ENCODE results near the gene PHF20. TPM values are rescaled to one million over a fixed set of nuclear protein-coding genes. Genes with fewer than 3 reads are reported as not detected.
A peak's percentile ranks its signal among the peaks of the same experiment; 100 is the strongest.

Gene PHF20
- polyA plus RNA-seq, 3 donors, result 54.7 to 78.2 (median 73.6) TPM

DNA sequence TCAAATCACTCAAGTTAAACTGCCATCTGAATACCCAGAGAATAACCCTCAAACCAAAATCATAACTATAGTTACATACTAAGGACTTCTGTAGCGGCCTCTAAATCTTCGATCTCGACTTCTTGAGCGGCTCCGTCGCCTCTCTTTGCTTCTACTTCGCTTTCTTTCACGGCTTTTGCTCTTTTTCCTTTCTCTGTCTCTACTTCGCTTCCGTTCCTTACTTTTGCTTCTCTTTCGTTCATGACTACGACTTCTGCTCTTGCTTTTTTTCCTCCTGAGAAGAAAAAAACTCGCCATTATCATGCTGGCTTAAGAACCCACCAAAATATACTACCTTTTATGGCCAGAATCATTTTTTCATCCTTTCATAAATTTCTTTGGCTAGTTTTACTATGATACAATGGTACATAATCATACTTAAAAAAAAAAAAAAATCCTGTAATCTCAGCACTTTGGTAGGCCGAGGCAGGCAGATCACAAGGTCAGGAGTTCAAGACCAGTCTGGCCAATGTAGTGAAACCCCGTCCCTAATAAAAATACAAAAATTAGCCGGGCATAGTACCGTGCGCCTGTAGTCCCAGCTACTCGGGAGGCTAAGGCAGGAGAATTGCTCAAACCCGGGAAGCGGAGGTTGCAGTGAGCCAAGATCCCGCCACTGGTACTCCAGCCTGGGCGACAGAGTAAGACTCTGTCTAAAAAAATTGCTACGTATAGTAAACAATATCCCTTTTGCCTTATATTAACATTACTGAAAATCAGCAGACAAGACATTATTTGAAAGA lies 39.8 kb upstream of the PHF20 start:
- H3K9me3 Mint-ChIP-seq, result no peaks in the 10 kb centered on the region
- no peak for DNase-seq
- Histone ChIP-seq H3K4me2 (replicated peaks; ENCODE audit: extremely low read depth, low read length, poor library complexity, severe bottlenecking) (no peak overlapping the region), H3K36me3 (replicated peaks in 1 of 2; ENCODE audit: control insufficient read depth in 1 of 2, insufficient read depth in 2 of 2, low read length in 2 of 2) (peaks cover 94 to 98% of the 10 kb centered on the region in 2 donors), H3K4me3 (replicated peaks in 1 of 3; ENCODE audit: low read depth in 2 of 3, low read length in 3 of 3) (no peak overlapping the region), H4K20me1 (ENCODE audit: insufficient read depth, low read length) (peaks cover 100% of the 10 kb centered on the region), H3K9ac (ENCODE audit: insufficient read depth, low read length, poor library complexity, severe bottlenecking) (no peak overlapping the region), H3K27me3 (ENCODE audit: control insufficient read depth in 2 of 2, insufficient read depth in 2 of 2, low read length in 2 of 2) (no peaks in the 10 kb centered on the region), H2AFZ (ENCODE audit: insufficient read depth, low read depth, low read length, poor library complexity, severe bottlenecking) (no peak overlapping the region), H3K27ac (ENCODE audit: low read depth in 1 of 2, low read length in 2 of 2) (no peak overlapping the region), H3K79me2 (ENCODE audit: insufficient read depth, low read length) (peaks cover 96% of the 10 kb centered on the region), H3K4me1 (ENCODE audit: control insufficient read depth in 1 of 2, insufficient read depth in 2 of 2, low read length in 2 of 2) (peaks cover 0 to 13% of the 10 kb centered on the region in 2 donors), H3K9me3 (replicated peaks in 1 of 2; ENCODE audit: control insufficient read depth in 1 of 2, insufficient read depth in 1 of 2, low read length in 2 of 2) (no peaks in the 10 kb centered on the region)
- intact Hi-C loops (cut with micrococcal nuclease), result loop anchor here in 1 of 2 donors (5.0 kb wide), 2 partner anchors 35 to 40 kb away; partner anchors contain the start of genes NFS1, PHF20 and ROMO1
- WGBS (ENCODE audit: insufficient coverage), result 91% methylated on average over 20 of the region's 24 CpGs
- H3K4me3 Mint-ChIP-seq, result no peak overlapping the region
- TF ChIP-seq, protein P1, sequence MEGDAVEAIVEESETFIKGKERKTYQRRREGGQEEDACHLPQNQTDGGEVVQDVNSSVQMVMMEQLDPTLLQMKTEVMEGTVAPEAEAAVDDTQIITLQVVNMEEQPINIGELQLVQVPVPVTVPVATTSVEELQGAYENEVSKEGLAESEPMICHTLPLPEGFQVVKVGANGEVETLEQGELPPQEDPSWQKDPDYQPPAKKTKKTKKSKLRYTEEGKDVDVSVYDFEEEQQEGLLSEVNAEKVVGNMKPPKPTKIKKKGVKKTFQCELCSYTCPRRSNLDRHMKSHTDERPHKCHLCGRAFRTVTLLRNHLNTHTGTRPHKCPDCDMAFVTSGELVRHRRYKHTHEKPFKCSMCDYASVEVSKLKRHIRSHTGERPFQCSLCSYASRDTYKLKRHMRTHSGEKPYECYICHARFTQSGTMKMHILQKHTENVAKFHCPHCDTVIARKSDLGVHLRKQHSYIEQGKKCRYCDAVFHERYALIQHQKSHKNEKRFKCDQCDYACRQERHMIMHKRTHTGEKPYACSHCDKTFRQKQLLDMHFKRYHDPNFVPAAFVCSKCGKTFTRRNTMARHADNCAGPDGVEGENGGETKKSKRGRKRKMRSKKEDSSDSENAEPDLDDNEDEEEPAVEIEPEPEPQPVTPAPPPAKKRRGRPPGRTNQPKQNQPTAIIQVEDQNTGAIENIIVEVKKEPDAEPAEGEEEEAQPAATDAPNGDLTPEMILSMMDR (IDR thresholded peaks at IDR 0.05), result no peak
- H3K27ac Mint-ChIP-seq, result peak overlapping the region in 1 of 7 donors; percentile 29
- H3K4me1 Mint-ChIP-seq, result peaks cover 5% of the 10 kb centered on the region
- peaks cover 65 to 95% of the 10 kb centered on the region in 2 donors for H3K36me3 Mint-ChIP-seq
- H3K27me3 Mint-ChIP-seq (ENCODE audit: low read depth in 3 of 3), result no peaks in the 10 kb centered on the region

DNA sequence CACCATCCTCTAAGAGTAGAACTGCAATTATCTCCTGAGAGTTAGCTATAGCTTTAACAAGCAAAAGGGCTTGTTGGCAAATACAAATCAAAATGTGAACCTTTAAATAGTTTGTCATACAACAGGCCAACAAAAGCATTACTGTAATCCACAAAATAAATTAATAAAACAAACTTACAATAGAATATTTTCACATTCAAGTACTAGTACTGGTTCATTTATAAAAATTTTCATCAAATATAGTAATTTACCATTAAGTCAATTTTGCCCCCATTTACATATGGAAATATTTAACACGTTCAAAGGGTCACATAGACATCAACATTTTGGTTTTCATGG lies 39.2 kb upstream of the PHF20 start:
- no peaks in the 10 kb centered on the region for H3K9me3 ChIP-seq (replicated peaks in 1 of 2; ENCODE audit: control insufficient read depth in 1 of 2, insufficient read depth in 1 of 2, low read length in 2 of 2)
- H3K36me3 ChIP-seq (replicated peaks in 1 of 2; ENCODE audit: control insufficient read depth in 1 of 2, insufficient read depth in 2 of 2, low read length in 2 of 2), result peaks cover 96 to 100% of the 10 kb centered on the region in 2 donors
- no peak overlapping the region for H3K27ac Mint-ChIP-seq
- H3K4me2 ChIP-seq (replicated peaks; ENCODE audit: extremely low read depth, low read length, poor library complexity, severe bottlenecking), result no peak overlapping the region
- no peaks in the 10 kb centered on the region for H3K27me3 ChIP-seq (ENCODE audit: control insufficient read depth in 2 of 2, insufficient read depth in 2 of 2, low read length in 2 of 2)
- TF ChIP-seq, protein P1 (IDR thresholded peaks at IDR 0.05), result no peak
- H3K27me3 Mint-ChIP-seq (ENCODE audit: low read depth in 3 of 3), result no peaks in the 10 kb centered on the region
- DNase-seq, result no peak
- H3K4me3 Mint-ChIP-seq, result no peak overlapping the region
- H3K36me3 Mint-ChIP-seq, result peaks cover 64 to 95% of the 10 kb centered on the region in 2 donors
- intact Hi-C loops (cut with micrococcal nuclease), result loop anchor here in 1 of 2 donors (5.0 kb wide), 2 partner anchors 35 to 40 kb away; partner anchors contain the start of genes NFS1, PHF20 and ROMO1
- H3K79me2 ChIP-seq (ENCODE audit: insufficient read depth, low read length), result peaks cover 98% of the 10 kb centered on the region
- H3K9ac ChIP-seq (ENCODE audit: insufficient read depth, low read length, poor library complexity, severe bottlenecking), result no peak overlapping the region
- H3K4me1 ChIP-seq (ENCODE audit: control insufficient read depth in 1 of 2, insufficient read depth in 2 of 2, low read length in 2 of 2), result peaks cover 0 to 13% of the 10 kb centered on the region in 2 donors
- no peak overlapping the region for H2AFZ ChIP-seq (ENCODE audit: insufficient read depth, low read depth, low read length, poor library complexity, severe bottlenecking)
- H3K4me1 Mint-ChIP-seq, result peaks cover 5% of the 10 kb centered on the region
- no CpG with 5 or more reads among the region's 1 CpG for WGBS (ENCODE audit: insufficient coverage)
- H4K20me1 ChIP-seq (ENCODE audit: insufficient read depth, low read length), result peaks cover 100% of the 10 kb centered on the region
- no peak overlapping the region for H3K27ac ChIP-seq (ENCODE audit: low read depth in 1 of 2, low read length in 2 of 2)
- no peak overlapping the region for H3K4me3 ChIP-seq (replicated peaks in 1 of 3; ENCODE audit: low read depth in 2 of 3, low read length in 3 of 3)
- H3K9me3 Mint-ChIP-seq, result no peaks in the 10 kb centered on the region
